Pancreas (tissue), 10 donors: ENCODE results near the gene SLC22A17. TPM values are rescaled to one million over a fixed set of nuclear protein-coding genes. Genes with fewer than 3 reads are reported as not detected.

Source experiments
- ATAC-seq, 4 donors: fragments of 200-7000 bp; cut with Tn5 transposase; one replicate each; pipeline versions ENCODE4 v1.8.0 to v1.9.1; 2020; ENCODE audit warnings: mild to moderate bottlenecking in 4 of 4, moderate library complexity in 4 of 4
- DNase-seq, 6 donors: peaks; one replicate each; pipeline ENCODE4 v3.0.0-alpha.2; 2020
- FAIRE-seq: peaks from 2 replicates; lab custom pipeline; 2012; peaks lifted over from hg19 to GRCh38; lab: Jason Lieb, UNC
- H3K27ac ChIP-seq, 4 donors: fragments of 200-600 bp; sonication (generic); 1 replicate in 3 of 4; 2 replicates in 1 of 4; pipeline versions ENCODE4 v1.5.0 to v1.8.0; 2020
- H3K27me3 ChIP-seq, 4 donors: fragments of 200-600 bp; one replicate each; pipeline ENCODE4 v1.8.0; 2021
- H3K36me3 ChIP-seq, 3 donors: fragments of 200-600 bp; sonication (generic) in 1 of 3; one replicate each; pipeline versions ENCODE4 v1.5.0 to v1.8.0; 2020 to 2021
- H3K4me1 ChIP-seq, 3 donors: fragments of 200-600 bp; one replicate each; pipeline ENCODE4 v1.8.0; 2021
- H3K4me3 ChIP-seq, 4 donors: fragments of 200-600 bp; sonication (generic) in 2 of 4; one replicate each; pipeline versions ENCODE4 v1.5.0 to v1.8.0; 2020 to 2021
- H3K9me3 ChIP-seq, 4 donors: fragments of 200-600 bp; one replicate each; pipeline ENCODE4 v1.8.0; 2021
- CTCF ChIP-seq, 4 donors: fragments of 200-600 bp; sonication (generic) in 3 of 4; IDR thresholded peaks; one replicate each; pipeline versions ENCODE4 v1.5.0 to v1.8.0; 2021; ENCODE audit warnings: antibody characterized with exemption in 4 of 4
- WGBS, 2 donors: extraction: QIAGEN DNeasy Blood & Tissue Kit; methylation state at CpG; one replicate each; pipeline ENCODE4 v1.1.7; 2013; 5-methylcytosine and 5-hydroxymethylcytosine counted together
- intact Hi-C, 3 donors: fragments of 100-400 bp; cut with DNase I; formaldehyde crosslinking; loops; one replicate each; pipeline versions ENCODE4 v1.11.1 to v1.14.2; 2022
- polyA plus RNA-seq, 2 donors: library from polyadenylated mRNA; stranded (reverse); fragments of 200-250 nt; gene quantifications; one replicate each; pipeline ENCODE4 v1.2.3, GENCODE V29; 2013
- total RNA-seq, 6 donors: library from RNA; stranded (reverse); fragmentation: NEBNext Ultra II Directional in 4 of 6; extraction: Animal tissue kit (Norgen Biotek cat#: 25700) in 4 of 6; gene quantifications; one replicate each; pipeline versions ENCODE4 v1.2.1 to v1.2.4, GENCODE V29; 2021 to 2023
- donor health status: healthy with polysubstance abuse.
- donor health status: DM: no; HTN: no; CAD: no; lungs with moderate emphysema.
- donor health status: DM: no; HTN: no; CAD: no.
- donor health status: control.
- donor health status: control.
- donor health status: Bipolar disorder and iron deficiency.
- donor health status: DM: yes; HTN: yes; CAD: no.
- donor health status: DM: no; HTN: no; CAD: no.
- donor health status: DM: no; HTN: no; CAD: no.
- donor health status: DM: yes; HTN: yes; CAD: no.

Gene SLC22A17
- total and polyA plus RNA-seq, 8 donors = 6.4 to 90.7 (median 14.8) TPM

- H3K9me3 ChIP-seq = no peaks in the 10 kb centered on the region
- intact Hi-C loops = no loop called here
- peak; percentile 47 to 90 (median 70) for DNase-seq
- peaks cover 0 to 26% (median 13%) of the 10 kb centered on the region in 3 donors for H3K36me3 ChIP-seq
- peak overlapping the region; percentile 86 to 95 (median 92) for H3K27ac ChIP-seq
- peak; percentile 16 to 50 (median 38) for ATAC-seq
- 1% methylated on average over 44 to 63 of the region's 64 CpGs for WGBS, 2 donors
- H3K4me1 ChIP-seq = peaks cover 4 to 15% (median 9%) of the 10 kb centered on the region in 3 donors
- H3K4me3 ChIP-seq = peak overlapping the region; percentile 76 to 90 (median 86)
- TF ChIP-seq CTCF (IDR thresholded peaks at IDR 0.05) = no peak
- FAIRE-seq = no peak
- no peaks in the 10 kb centered on the region for H3K27me3 ChIP-seq
Measured at GRCh38 chr14:23321572-23322547, 30.8 kb downstream of the SLC22A17 start.

DNA sequence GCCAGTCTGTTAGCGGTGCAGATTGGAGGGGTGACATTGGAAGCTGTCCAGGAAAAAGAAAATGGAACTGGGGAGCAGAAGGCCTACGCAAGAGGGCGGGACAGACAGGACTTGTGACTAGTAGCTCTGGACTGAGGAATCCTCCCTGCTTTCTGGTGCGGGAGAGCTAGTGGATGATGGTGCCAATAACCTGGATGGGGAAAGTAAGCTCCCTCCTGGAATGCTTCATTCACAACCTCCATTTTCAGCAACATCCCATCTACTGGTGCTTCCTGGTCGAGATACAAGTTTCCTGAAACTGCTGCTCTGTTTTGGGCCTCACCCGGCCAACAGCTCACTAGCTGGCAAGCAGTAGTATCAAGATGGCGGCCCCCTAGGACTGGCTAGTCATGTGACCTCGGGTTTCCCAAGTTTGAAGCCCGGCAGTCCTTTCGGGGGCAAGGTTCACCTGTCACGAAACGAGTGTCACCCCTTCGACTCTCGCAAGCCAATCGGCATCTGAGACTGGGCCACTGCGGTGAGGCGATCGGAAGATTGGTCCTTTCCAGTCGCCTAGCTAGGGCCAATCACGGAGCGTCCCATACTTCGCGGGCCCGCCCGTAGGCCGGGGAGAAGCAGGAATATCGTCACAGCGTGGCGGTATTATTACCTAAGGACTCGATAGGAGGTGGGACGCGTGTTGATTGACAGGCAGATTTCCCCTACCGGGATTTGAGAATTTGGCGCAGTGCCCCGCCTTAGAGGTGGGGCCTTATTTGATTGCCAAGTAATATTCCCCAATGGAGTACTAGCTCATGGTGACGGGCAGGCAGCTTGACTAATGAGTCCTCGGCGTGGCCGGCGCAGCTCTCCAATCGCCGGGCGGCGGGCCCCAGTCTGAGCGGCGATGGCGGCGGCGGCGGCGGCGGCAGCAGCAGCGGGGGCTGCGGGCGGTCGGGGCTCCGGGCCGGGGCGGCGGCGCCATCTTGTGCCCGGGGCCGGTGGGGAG is 31.8 kb downstream of the SLC22A17 start, which contains the start of gene PABPN1:
Gene PABPN1, plus strand, starts transcription at position 874 of the 988 bp plus-strand sequence. Its CDS starts 13 bp downstream, at position 887.
- DNase-seq (peak; percentile 98 to 100 (median 99)), FAIRE-seq (peak; percentile 95), ATAC-seq (peak; percentile 90 to 95 (median 92))
- TF ChIP-seq CTCF (IDR thresholded peaks at IDR 0.05) = no peak
- intact Hi-C loops = no loop called here
- WGBS, 2 donors = 5% methylated on average over 56 to 63 of the region's 63 CpGs
- Histone ChIP-seq H3K9me3 (no peaks in the 10 kb centered on the region), H3K27me3 (no peaks in the 10 kb centered on the region), H3K4me3 (peak within 1 kb of the TSS; percentile 76 to 90 (median 86)), H3K27ac (peak within 1 kb of the TSS; percentile 89 to 95 (median 92)), H3K36me3 (peaks cover 0 to 26% (median 13%) of the 10 kb centered on the region in 3 donors), H3K4me1 (peaks cover 4 to 15% (median 9%) of the 10 kb centered on the region in 3 donors)

DNA sequence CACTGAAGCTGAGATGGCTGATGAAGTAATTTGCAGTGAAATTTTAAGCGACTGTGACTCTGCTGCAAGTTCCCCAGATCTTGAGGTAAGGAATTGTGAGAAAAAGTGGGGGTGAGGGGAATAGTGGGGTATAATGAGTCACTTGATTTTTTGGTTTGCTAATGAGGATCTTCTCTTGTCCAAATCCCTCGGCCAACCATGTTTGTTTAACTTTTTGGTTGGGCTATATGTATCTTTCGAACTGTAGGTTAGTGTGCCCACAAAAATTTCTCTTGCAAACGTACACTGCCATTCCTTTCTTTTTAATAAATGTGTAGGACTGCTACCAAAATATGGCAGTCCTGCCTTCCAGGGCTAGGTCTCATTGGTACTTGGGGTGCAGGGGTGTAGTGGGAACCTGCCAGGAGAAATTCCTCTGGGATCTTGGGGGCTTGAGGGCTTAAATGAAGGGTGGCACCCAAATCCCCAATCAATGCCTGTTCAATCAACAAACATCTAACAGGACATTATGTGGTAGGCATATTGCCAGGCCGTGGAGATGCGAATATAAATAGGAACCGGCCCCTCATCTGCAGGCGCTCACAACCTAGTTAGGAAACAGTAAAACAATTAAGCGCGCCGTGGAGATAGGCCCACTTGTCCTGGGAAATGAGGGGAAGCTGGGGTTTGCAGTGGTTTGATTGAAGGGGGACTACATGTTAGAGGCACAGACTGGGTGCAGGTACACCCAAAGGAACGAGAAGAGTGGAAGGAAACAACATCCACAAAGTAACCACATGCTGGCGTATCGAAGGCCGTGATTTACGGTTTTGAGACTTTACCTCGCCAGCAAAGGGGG is 32.7 kb downstream of the SLC22A17 start:
- Histone ChIP-seq H3K4me1 (peaks cover 4 to 15% (median 9%) of the 10 kb centered on the region in 3 donors), H3K27me3 (no peaks in the 10 kb centered on the region), H3K27ac (peak overlapping the region; percentile 74 to 91 (median 82)), H3K9me3 (no peaks in the 10 kb centered on the region), H3K36me3 (peaks cover 0 to 21% (median 13%) of the 10 kb centered on the region in 3 donors), H3K4me3 (peak overlapping the region in 2 of 4 donors; percentile 34 to 90)
- TF ChIP-seq CTCF (IDR thresholded peaks at IDR 0.05) = no peak
- intact Hi-C loops = no loop called here
- DNase-seq (peak in 3 of 6 donors; percentile 23 to 39 (median 31)), FAIRE-seq (no peak), ATAC-seq (no peak)
- WGBS, 2 donors = 90 to 93% methylated on average over 17 of the region's 17 CpGs

DNA sequence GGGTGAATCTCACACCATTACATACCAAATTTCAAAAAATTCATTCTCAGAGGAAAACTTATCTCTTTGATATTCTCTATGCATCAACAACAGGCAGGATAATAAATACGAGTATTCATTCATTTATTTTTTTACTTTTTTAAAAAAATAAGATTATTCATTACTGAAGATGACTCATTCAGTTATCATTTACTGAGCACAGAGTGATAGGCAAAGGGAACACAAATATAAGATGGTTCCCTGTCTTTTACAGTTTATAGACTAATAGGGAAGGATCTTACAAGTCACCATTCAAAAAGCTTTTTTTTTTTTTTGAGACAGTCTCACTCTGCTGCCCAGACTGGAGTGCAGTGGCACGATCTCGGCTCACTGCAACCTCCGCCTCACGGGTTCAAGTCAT is 36.4 kb downstream of the SLC22A17 start:
- ATAC-seq (no peak), DNase-seq (no peak), FAIRE-seq (no peak)
- WGBS, 2 donors = 79 to 82% methylated on average over 5 of the region's 5 CpGs
- H3K27me3 ChIP-seq = no peaks in the 10 kb centered on the region
- H3K36me3 ChIP-seq = no peaks in the 10 kb centered on the region
- no peak overlapping the region for H3K27ac ChIP-seq
- TF ChIP-seq CTCF (IDR thresholded peaks at IDR 0.05) = no peak
- intact Hi-C loops = no loop called here
- peaks cover 0 to 4% (median 3%) of the 10 kb centered on the region in 3 donors for H3K4me1 ChIP-seq
- no peak overlapping the region for H3K4me3 ChIP-seq
- H3K9me3 ChIP-seq = no peaks in the 10 kb centered on the region
